Caki2 (cell line): ENCODE data around the gene TMEM86A. TPM values are rescaled to one million over a fixed set of nuclear protein-coding genes. Genes with fewer than 3 reads are reported as not detected.

Experiments
- DNase-seq: peaks from one replicate; pipeline ENCODE4 v3.0.0-alpha.2; 2015; ENCODE audit warnings: low read depth
- in situ Hi-C: cut with HindIII; loops from 2 replicates; pipeline ENCODE4 v1.10.0; 2016; ENCODE audit warnings: low sequenced_read_pairs, low pct_unique_long_range_greater_than_20kb, mixed read lengths
- total RNA-seq: library from RNA; depleted of rRNA; stranded (reverse); fragments of >200 nt; shearing (Covaris generic); gene quantifications from 2 replicates; pipeline ENCODE4 v1.2.3, GENCODE V29; 2014; ENCODE audit warnings: low replicate concordance; rRNA removed

Gene TMEM86A
- total RNA-seq, 1 experiment from 2014 or later, result 1.4 TPM

DNA sequence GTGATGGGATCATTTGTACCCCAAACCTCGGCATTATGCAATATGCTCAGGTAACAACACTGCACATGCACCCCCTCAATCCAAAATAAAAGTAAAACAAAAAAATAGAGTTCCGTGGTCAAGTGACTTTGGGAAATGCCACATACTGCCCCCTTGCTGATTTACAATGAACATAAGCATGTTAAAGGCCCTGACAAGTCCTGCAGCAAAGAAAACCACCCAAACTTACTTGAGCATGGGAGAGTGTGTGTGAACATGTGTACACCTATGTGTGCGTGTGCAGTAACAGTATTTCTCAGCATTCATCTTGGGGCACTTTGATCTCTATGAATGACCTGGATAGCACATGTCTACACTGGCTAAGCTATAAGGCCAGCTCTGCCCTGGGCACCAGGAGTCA lies 43.2 kb downstream of the TMEM86A start:
- in situ Hi-C loops, result no loop called here
- no peak for DNase-seq

DNA sequence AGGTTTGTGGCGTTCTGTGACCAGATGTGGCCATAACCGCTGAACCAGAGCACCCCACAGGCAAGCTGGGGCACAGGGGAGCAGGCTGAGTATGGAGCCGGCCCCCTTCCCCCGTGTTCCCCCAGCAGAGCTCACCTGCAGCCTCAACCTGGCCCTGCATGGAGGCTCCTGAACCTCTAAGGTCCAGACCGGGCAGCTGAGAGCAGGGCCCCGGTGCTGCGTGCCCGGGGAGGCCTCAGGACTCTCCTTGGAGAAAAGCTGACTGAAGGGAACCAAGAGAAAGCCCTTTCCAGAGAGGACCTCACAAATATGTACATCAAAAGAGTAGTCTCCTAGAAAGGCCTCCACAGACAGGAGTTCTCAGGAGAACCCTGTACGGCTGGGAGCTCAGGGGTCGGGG lies 44.8 kb downstream of the TMEM86A start:
- no peak for DNase-seq
- in situ Hi-C loops, result no loop called here

DNA sequence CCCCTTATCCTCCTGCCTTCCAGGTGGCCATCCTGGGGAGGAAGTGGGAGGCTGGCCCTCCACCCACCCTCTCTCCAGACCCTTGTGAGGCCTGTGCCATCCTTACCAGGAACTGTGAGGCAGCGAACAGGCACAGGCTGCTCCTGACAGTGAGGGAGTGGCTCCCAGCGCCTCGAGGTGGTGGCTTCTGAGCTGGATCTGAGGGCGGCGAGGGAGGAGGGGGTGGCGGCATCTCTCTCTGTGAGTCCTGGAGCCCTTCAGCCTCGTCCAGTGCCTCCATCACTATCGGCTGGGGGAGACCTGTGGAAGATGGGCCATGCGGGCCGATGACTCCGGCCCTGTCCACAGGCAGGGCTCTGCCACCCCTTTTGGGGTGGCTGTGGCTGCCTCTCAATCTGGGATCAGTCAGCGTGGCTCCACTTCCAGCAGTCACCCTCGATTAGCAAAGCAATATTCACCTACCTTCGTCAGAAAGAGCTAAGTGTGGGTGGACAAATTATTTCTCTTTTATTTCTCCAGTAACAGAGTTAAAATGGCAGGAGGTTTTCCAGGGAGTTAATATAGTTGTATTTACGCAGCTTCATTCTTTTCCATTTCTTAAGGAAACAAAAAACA lies 45.4 kb downstream of the TMEM86A start:
- in situ Hi-C loops, result no loop called here
- DNase-seq, result no peak

DNA sequence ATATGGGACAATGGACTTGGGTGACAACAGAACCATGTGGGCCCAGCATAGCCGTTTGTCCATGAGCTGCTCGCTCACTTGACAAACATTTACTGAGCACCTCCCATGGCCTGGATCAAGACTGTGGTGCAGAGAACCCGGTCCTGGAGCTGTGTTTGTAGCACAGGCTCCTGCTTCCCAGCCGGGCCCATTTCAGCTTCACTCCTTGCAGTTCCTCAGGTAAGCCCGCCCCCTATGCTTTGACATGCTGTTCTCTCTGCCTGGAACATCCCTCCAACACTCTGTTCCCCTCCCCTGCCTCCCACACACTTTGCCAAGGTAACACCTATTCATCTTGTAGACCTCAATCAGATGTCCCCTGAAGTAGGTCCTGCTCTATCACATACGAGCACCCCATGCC lies 46.7 kb downstream of the TMEM86A start:
- in situ Hi-C loops, result no loop called here
- no peak for DNase-seq

DNA sequence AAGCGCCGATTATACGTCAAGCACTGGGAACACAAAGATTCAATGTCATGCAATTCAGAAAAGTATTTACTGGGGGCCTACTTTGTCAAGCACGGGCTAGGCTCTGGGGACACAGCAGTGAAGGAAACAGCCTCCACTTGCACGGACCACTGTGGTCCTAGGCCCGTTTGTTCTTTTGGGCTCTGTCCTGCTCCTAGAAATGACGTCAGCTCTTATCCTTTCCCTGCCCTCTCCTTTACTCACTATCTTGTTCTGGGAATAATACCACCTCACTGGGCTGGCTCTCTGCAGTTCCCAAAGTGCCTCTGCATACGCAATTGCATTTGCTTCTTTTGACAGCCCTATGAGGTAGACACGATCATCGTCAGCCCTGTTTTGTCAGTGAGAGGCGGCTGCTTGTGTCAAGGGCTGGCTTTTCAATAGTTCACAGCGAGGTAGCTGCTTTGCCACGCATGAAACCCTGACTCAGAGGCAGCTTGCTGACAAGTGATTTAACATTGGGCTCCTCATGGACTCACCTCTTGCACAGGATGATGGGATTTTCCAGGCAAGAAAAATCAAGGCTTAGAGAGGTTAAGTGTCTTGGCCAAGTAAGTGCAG lies 50.3 kb downstream of the TMEM86A start:
- in situ Hi-C loops, result no loop called here
- no peak for DNase-seq

DNA sequence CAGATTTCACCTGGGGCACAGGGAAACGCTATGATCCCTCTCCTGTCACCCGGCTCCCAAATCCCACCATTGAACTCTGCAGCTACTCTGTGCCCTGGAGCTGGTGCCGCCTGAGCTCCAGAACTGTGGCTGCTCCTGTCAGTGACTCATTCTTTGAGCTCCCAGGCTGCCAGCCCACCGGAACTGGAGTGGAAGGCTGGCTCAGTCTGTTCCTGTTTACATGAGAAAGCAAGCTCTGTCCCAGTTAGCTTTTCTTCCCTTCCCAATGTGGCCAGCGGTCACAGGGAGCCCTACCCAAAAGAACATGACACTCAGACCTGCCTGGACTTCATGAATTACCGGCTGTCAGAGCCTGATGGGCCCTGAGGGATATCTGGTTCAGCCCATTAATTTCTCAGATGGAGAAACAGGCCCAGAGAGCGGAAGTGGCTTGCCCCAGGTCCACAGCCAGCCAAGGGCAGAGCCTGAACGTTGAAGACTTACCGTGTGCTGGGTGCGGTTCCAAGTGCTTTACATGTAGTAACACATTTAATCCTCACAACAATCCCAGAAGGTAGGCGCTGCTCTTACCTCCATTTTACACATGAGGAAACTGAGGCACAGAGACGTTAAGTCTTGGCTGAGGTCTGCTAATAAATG lies 51.2 kb downstream of the TMEM86A start:
- DNase-seq, result peak; percentile 44
- in situ Hi-C loops, result no loop called here

DNA sequence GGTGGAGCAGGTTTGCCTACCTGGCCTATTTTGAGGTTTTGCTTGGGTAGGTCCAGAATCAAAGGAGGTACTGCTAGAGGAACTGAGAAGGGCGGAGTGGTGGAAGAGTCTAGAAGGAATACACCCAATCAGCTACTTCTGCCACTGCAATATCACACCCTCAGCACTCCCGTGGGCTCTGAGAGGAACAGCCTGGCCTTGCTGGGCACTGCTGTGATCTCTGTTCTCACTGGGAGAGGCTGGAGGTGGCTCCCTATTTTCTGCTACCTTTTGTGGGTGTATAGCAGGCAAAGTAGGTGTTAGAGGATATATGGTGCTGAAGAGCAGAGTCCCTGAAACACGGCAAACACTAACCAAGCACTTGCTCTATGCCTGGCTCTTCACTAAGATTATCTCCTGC lies 52.4 kb downstream of the TMEM86A start:
- no peak for DNase-seq
- in situ Hi-C loops, result no loop called here

DNA sequence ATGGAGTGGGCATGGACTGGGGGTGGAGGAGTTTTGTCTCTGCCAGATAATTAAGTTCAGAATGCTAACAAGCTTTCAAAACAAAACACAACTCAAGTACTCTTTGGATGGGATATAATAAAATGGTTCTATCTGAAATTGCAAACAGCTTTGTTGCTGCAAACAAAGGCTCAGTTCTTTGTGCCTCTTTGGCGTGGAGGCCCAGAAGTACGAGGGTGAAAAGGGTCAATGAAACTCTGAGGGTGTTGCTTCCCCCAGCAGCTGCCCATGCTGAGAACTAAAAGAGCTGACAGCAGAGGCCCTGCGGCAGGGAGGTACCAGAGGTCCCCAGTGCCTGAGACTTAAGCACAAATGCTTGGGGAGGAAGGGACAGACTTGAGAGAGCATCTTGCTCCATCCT lies 53.9 kb downstream of the TMEM86A start:
- DNase-seq, result no peak
- in situ Hi-C loops, result no loop called here

DNA sequence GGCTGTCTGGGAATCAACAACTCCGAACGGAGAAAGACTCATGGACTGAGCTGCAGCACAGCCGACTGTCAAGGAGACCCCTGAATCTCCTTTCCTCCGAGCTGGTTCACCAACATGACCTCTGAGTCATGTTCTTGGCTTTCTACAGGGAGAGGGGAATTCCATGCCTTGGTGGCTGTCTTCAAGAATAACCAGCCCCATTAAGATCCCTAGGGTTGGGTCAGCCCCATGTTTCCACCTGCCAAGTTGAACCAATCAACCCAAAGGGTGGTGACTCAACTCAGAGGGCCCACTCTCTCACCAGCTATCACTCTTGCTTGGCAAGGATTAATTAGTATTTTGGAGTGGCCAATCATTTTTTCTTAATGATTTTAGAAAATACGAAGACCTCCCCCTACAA lies 55.7 kb downstream of the TMEM86A start:
- in situ Hi-C loops, result no loop called here
- DNase-seq, result peak; percentile 51

Other genes starting within 250 kb of the TMEM86A start
- not detected in 2 replicates for gene LDHAL6A, start 242.9 kb upstream of the TMEM86A start, total RNA-seq
- gene TSG101, start 171.8 kb upstream of the TMEM86A start, total RNA-seq, result 82.8 and 117 TPM in 2 replicates
- 23.8 and 24.9 TPM in 2 replicates for gene UEVLD, start 110.0 kb upstream of the TMEM86A start, total RNA-seq
- not detected in 2 replicates for gene MISFA, start 99.0 kb upstream of the TMEM86A start, total RNA-seq
- gene SPTY2D1, start 64.4 kb upstream of the TMEM86A start, total RNA-seq, result 15.3 and 17.3 TPM in 2 replicates
- not detected in 2 replicates for gene IGSF22, start 27.4 kb downstream of the TMEM86A start, total RNA-seq
- 0.10 TPM in 1 of 2 replicates, not detected in the other for gene PTPN5, start 93.0 kb downstream of the TMEM86A start, total RNA-seq
- not detected in 2 replicates for gene MRGPRX1, start 240.6 kb downstream of the TMEM86A start, total RNA-seq